Adrenal gland (tissue), 12 donors: ENCODE measurements around the gene CECR2. TPM values are rescaled to one million over a fixed set of nuclear protein-coding genes. Genes with fewer than 3 reads are reported as not detected.
"Not testable (repeated sequence)": the region's sequence is repeated elsewhere in the genome, so short reads cannot be mapped to it uniquely, and the experiment has no call there.

Experiments used
- DNase-seq, 7 donors: peaks; one replicate each; pipeline ENCODE4 v3.0.0-alpha.2; 2019 to 2020
- H3K27ac ChIP-seq, 5 donors: fragments of 200-600 bp; sonication (generic) in 4 of 5; 1 replicate in 3 of 5; 2 replicates in 2 of 5; pipeline versions ENCODE4 v1.5.1 to v1.8.0; 2016 to 2020; ENCODE audit warnings: mild to moderate bottlenecking in 1 of 5
- H3K27me3 ChIP-seq: fragments of 200-600 bp; 2 replicates; pipeline ENCODE4 v1.8.0; 2021
- H3K36me3 ChIP-seq, 2 donors: fragments of 200-600 bp; replicated peaks in 1 of 2; 1 replicate in 1 of 2; 2 replicates in 1 of 2; pipeline versions ENCODE4 v1.5.1 to v1.8.0; 2018 to 2022
- H3K4me1 ChIP-seq, 2 donors: fragments of 200-600 bp; replicated peaks in 1 of 2; 1 replicate in 1 of 2; 2 replicates in 1 of 2; pipeline versions ENCODE4 v1.5.1 to v1.8.0; 2018 to 2021
- H3K4me3 ChIP-seq, 4 donors: fragments of 200-600 bp; sonication (generic) in 3 of 4; one replicate each; pipeline ENCODE4 v1.5.1; 2016 to 2018
- H3K9me3 ChIP-seq, 3 donors: fragments of 200-600 bp; sonication (generic) in 1 of 3; replicated peaks in 1 of 3; 1 replicate in 2 of 3; 2 replicates in 1 of 3; pipeline versions ENCODE4 v1.5.1 to v1.8.0; 2016 to 2021
- POLR2A ChIP-seq, 2 donors: fragments of 450-650 bp; IDR thresholded peaks; one replicate each; pipeline ENCODE4 v1.6.1; 2017; ENCODE audit warnings: antibody characterized with exemption in 2 of 2, mild to moderate bottlenecking in 2 of 2, moderate library complexity in 1 of 2
- WGBS, 4 donors: extraction: QIAGEN DNeasy Blood & Tissue Kit in 2 of 4; methylation state at CpG; one replicate each; pipeline versions ENCODE4 v1.1.5 to v1.1.7; 2013 to 2017; 5-methylcytosine and 5-hydroxymethylcytosine counted together
- intact Hi-C, 2 donors: fragments of 100-400 bp; cut with DNase I; formaldehyde crosslinking; loops; one replicate each; pipeline versions ENCODE4 v1.14.1 to v1.15.0; 2022 to 2023
- polyA plus RNA-seq, 3 donors: library from polyadenylated mRNA; stranded (reverse); fragments of 200-250 nt in 2 of 3; fragments of 350-450 nt in 1 of 3; fragmentation: Illumina TruSeq in 1 of 3; extraction: RNeasy Lipid Tissue Mini Kit (QIAGEN cat#74804) in 1 of 3; gene quantifications; one replicate each; pipeline ENCODE4 v1.2.3, GENCODE V29; 2013 to 2014
- total RNA-seq, 9 donors: library from RNA; depleted of rRNA in 4 of 9; stranded (reverse); fragments of >200 nt in 4 of 9; fragments of 120-200 nt in 1 of 9; fragmentation: NEBNext Ultra II Directional in 1 of 9; extraction: Animal tissue kit (Norgen Biotek cat#: 25700) in 1 of 9; gene quantifications; one replicate each; pipeline versions ENCODE4 v1.1.0 to v1.2.4, GENCODE V29; 2013 to 2023
- TF ChIP-seq, protein P1 (sequence below), 6 experiments: fragments of 450-650 bp in 4 of 6; fragments of 200-600 bp in 2 of 6; sonication (generic) in 1 of 6; IDR thresholded peaks; 1 replicate in 5 of 6; 2 replicates in 1 of 6; pipeline versions ENCODE4 v1.5.1 to v1.8.0; 2016 to 2021; ENCODE audit warnings: antibody characterized with exemption in 6 of 6, mild to moderate bottlenecking in 2 of 6, moderate library complexity in 1 of 6
- donor health status: healthy with polysubstance abuse.
- donor health status: Bipolar disorder and iron deficiency.
- donor health status: DM: yes; HTN: yes; CAD: no.
- donor health status: DM: no; HTN: no; CAD: no.
- donor health status: DM: no; HTN: no; CAD: no.
- donor health status: DM: yes; HTN: yes; CAD: no.

The CECR2 gene
- total and polyA plus RNA-seq, 12 donors = 0.20 to 1.7 (median 0.67) TPM

- 86 to 94% (median 89%) methylated on average over 10 of the region's 10 CpGs for whole genome bisulfite sequencing, 4 donors
- no peak for TF ChIP-seq POLR2A (IDR thresholded peaks at IDR 0.05)
- TF ChIP-seq, protein P1, sequence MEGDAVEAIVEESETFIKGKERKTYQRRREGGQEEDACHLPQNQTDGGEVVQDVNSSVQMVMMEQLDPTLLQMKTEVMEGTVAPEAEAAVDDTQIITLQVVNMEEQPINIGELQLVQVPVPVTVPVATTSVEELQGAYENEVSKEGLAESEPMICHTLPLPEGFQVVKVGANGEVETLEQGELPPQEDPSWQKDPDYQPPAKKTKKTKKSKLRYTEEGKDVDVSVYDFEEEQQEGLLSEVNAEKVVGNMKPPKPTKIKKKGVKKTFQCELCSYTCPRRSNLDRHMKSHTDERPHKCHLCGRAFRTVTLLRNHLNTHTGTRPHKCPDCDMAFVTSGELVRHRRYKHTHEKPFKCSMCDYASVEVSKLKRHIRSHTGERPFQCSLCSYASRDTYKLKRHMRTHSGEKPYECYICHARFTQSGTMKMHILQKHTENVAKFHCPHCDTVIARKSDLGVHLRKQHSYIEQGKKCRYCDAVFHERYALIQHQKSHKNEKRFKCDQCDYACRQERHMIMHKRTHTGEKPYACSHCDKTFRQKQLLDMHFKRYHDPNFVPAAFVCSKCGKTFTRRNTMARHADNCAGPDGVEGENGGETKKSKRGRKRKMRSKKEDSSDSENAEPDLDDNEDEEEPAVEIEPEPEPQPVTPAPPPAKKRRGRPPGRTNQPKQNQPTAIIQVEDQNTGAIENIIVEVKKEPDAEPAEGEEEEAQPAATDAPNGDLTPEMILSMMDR (IDR thresholded peaks at IDR 0.05) = no peak
- no peak for DNase-seq
Measured at GRCh38 chr22:17559188-17559587, 189.9 kb downstream of the CECR2 start.

DNA sequence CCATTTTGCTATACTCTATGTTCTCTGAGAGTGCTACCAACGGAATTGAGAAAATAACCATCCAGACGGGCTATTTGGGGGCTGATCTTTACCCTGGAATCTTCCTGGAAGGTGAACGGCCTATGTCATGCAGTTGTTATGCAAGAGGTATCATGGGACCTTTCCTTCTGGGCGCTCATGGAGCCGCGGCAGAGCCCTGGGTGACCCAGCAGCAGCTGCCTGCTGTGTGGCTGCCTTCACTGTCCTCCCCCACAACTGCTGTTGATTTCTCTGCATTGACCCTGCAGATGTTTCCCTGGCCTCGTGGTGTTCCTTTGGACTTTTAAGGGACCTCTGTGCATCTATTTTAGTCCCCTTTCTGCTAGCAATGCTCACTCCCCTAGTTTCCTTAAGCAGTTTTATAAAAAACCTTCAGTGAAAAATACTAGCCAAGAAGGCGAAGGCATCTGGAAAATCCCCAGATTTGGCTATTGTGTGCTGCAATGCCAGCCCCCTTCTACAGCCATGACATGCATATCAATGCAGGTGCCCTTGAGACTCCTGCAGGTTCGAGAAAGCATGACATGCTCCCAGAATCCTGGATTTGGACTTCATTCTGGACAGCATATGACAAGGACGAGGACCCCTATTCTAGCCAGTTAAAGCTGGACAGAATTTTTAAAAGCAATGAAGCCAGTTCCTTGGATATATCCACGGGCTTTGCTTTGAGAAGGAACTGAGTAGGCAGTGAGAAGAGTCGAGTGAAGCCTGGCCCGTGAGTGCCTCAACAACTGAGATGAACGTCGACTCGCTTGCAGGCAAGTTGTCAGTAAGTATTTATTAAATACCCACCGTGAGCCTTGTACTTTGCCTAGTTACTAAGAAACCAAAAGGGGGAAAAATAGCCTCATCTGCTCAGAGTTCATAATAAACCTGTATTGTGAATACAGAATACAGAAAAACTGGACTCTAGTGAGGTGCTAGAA is 193.9 kb downstream of the CECR2 start, which contains the start of gene SLC25A18:
Gene SLC25A18 (plus strand): TSS at position 593 of the 965 bp plus-strand sequence. CDS start 16,447 bp downstream, outside the sequence.
- Histone ChIP-seq H3K36me3 (no peaks in the 10 kb centered on the region), H3K4me3 (no peak within 1 kb of the TSS), H3K27me3 (no peaks in the 10 kb centered on the region), H3K27ac (peak within 1 kb of the TSS in 4 of 5 donors; percentile 4 to 72 (median 34)), H3K9me3 (no peaks in the 10 kb centered on the region), H3K4me1 (no peaks in the 10 kb centered on the region)
- 51 to 61% (median 59%) methylated on average over 15 to 17 of the region's 17 CpGs for WGBS, 4 donors
- no peak for TF ChIP-seq POLR2A (IDR thresholded peaks at IDR 0.05)
- TF ChIP-seq, protein P1 (IDR thresholded peaks at IDR 0.05) = peak in 2 of 6 experiments; percentile 14 to 16
- DNase-seq = peak in 6 of 7 donors; percentile 37 to 78 (median 51)
- intact Hi-C loops = no loop called here

More at GRCh38 chr22:17559188-17559587, 189.9 kb downstream of the CECR2 start:
- H3K9me3 ChIP-seq = no peaks in the 10 kb centered on the region
- H3K4me1 ChIP-seq = no peaks in the 10 kb centered on the region
- no peaks in the 10 kb centered on the region for H3K36me3 ChIP-seq
- no peaks in the 10 kb centered on the region for H3K27me3 ChIP-seq
- intact Hi-C loops = loop anchor here in 1 of 2 donors (10.0 kb wide), 1 partner anchor 226 kb away; no protein-coding TSS in a partner anchor
- no peak overlapping the region for H3K4me3 ChIP-seq
- no peak overlapping the region for H3K27ac ChIP-seq

- peak overlapping the region in 2 of 5 donors; percentile 59 to 72 for H3K27ac ChIP-seq
- no peak for TF ChIP-seq POLR2A (IDR thresholded peaks at IDR 0.05)
- TF ChIP-seq, protein P1 (IDR thresholded peaks at IDR 0.05) = no peak
- 71 to 87% (median 75%) methylated on average over 11 of the region's 11 CpGs for WGBS, 4 donors
- H3K27me3 ChIP-seq = no peaks in the 10 kb centered on the region
- H3K9me3 ChIP-seq = no peaks in the 10 kb centered on the region
- no peaks in the 10 kb centered on the region for H3K4me1 ChIP-seq
- intact Hi-C loops = no loop called here
- DNase-seq = peak in 1 of 7 donors; percentile 59
- H3K4me3 ChIP-seq = no peak overlapping the region
- H3K36me3 ChIP-seq = no peaks in the 10 kb centered on the region
Measured at GRCh38 chr22:17563936-17564391, 194.7 kb downstream of the CECR2 start.

- H3K36me3 ChIP-seq, H3K27me3 ChIP-seq, H3K4me3 ChIP-seq, H3K4me1 ChIP-seq, H3K27ac ChIP-seq, intact Hi-C loops, DNase-seq, H3K9me3 ChIP-seq: not testable (repeated sequence)
- WGBS, 4 donors = 89 to 94% (median 89%) methylated on average over 19 of the region's 19 CpGs
Measured at GRCh38 chr22:17566016-17566687, 196.9 kb downstream of the CECR2 start.
